ENCODE results near the gene ESRRA.

GRCh38 chr11:64343767-64344559, 38.6 kb downstream of the ESRRA start:
- TF ChIP-seq POLR2A (IDR thresholded peaks at IDR 0.05; ENCODE audit: low read depth, low read length) = no peak
- TF ChIP-seq TAF1 (IDR thresholded peaks at IDR 0.05; ENCODE audit: low read depth, low read length) = no peak
- no peak for TF ChIP-seq POLR2AphosphoS5 (IDR thresholded peaks at IDR 0.05; ENCODE audit: low read depth, low read length)
- no peak for TF ChIP-seq POU2F2 (IDR thresholded peaks at IDR 0.05; ENCODE audit: low read depth, low read length)
- TF ChIP-seq SPI1 (IDR thresholded peaks at IDR 0.05; ENCODE audit: low read depth, low read length) = no peak
